HG03103 (cell line): ENCODE measurements around the gene MAGEB1.

ENCODE experiments used
- ATAC-seq: cut with Tn5 transposase; IDR thresholded peaks from one replicate; pipeline ENCODE4 v1.9.1; 2021; ENCODE audit warnings: low read depth; ENCODE audit not compliant: unreplicated experiment

MAGEB1 gene

GRCh38 chrX:30296408-30297254 lies 49.7 kb downstream of the MAGEB1 start:
- ATAC-seq = no peak

GRCh38 chrX:30301208-30301607 lies 54.3 kb downstream of the MAGEB1 start:
- no peak for ATAC-seq
